ENCODE results near the gene NDUFS8.

DNA sequence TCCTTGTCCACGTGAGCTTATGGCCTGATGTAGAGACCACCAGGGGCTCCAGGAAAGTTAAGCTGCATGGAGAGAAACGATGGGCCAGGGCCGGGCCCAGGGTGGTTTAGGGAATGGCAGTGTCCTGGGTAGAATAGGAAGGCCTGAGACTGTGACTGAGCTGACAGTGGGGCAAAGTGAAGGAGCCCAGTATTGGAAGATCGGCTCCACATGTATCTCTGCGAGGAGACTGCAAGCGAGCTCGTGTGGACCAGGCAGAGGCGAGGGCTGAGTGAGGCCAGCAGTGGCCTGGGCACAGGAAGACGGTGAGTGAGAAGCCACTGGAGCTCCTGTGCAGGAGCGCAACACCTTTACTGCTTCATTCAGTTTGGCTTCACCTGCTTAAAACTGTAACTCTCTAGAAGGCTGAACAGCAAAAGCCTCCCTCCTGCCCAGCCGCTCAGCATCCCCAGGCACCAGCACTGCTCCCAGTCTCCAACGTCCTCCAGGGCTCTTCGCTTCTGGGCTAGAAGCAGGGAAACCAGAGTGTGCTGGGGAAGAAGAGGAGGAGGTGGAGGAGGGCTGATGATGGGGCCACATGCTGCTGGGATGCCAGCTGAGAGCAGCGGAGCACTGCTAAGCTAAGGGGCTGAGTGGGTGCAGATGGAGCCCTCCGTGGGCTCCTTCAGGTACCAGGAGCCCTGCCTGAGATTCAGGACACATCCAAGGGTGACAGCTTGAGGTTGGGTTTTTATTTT, 21.8 kb downstream of the NDUFS8 start:
- TF ChIP-seq, protein P1, sequence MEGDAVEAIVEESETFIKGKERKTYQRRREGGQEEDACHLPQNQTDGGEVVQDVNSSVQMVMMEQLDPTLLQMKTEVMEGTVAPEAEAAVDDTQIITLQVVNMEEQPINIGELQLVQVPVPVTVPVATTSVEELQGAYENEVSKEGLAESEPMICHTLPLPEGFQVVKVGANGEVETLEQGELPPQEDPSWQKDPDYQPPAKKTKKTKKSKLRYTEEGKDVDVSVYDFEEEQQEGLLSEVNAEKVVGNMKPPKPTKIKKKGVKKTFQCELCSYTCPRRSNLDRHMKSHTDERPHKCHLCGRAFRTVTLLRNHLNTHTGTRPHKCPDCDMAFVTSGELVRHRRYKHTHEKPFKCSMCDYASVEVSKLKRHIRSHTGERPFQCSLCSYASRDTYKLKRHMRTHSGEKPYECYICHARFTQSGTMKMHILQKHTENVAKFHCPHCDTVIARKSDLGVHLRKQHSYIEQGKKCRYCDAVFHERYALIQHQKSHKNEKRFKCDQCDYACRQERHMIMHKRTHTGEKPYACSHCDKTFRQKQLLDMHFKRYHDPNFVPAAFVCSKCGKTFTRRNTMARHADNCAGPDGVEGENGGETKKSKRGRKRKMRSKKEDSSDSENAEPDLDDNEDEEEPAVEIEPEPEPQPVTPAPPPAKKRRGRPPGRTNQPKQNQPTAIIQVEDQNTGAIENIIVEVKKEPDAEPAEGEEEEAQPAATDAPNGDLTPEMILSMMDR (conservative IDR thresholded peaks at IDR 0.05; ENCODE audit: low read depth, low read length), result no peak
- TF ChIP-seq POLR2A (IDR thresholded peaks at IDR 0.05; ENCODE audit: low read depth, low read length) (no peak), CEBPB (IDR thresholded peaks at IDR 0.05; ENCODE audit: low read depth, low read length) (no peak), SMC3 (IDR thresholded peaks at IDR 0.05; ENCODE audit: low read depth, low read length) (no peak)
